ENCODE measurements around the gene TRAF4. TPM values are rescaled to one million over a fixed set of nuclear protein-coding genes. Genes with fewer than 3 reads are reported as not detected.
A peak's percentile ranks its signal among the peaks of the same experiment; 100 is the strongest.

Gene TRAF4
- polyA plus RNA-seq, 3 donors = 0.33 to 38.0 (median 1.0) TPM

- H3K36me3 ChIP-seq (replicated peaks in 1 of 2; ENCODE audit: control insufficient read depth in 1 of 2, insufficient read depth in 2 of 2, low read length in 2 of 2) = peaks cover 59 to 71% of the 10 kb centered on the region in 2 donors
- no peak overlapping the region for H3K27ac ChIP-seq (ENCODE audit: low read depth in 1 of 2, low read length in 2 of 2)
- H3K9me3 ChIP-seq (replicated peaks in 1 of 2; ENCODE audit: control insufficient read depth in 1 of 2, insufficient read depth in 1 of 2, low read length in 2 of 2) = no peaks in the 10 kb centered on the region
- intact Hi-C loops (cut with micrococcal nuclease) = no loop called here
- H3K9ac ChIP-seq (ENCODE audit: insufficient read depth, low read length, poor library complexity, severe bottlenecking) = no peak overlapping the region
- no peaks in the 10 kb centered on the region for H3K4me1 ChIP-seq (ENCODE audit: control insufficient read depth in 1 of 2, insufficient read depth in 2 of 2, low read length in 2 of 2)
- H2AFZ ChIP-seq (ENCODE audit: insufficient read depth, low read depth, low read length, poor library complexity, severe bottlenecking) = no peak overlapping the region
- Mint-ChIP-seq H3K4me3 (no peak overlapping the region), H3K9me3 (no peaks in the 10 kb centered on the region), H3K27me3 (ENCODE audit: low read depth in 3 of 3) (peaks cover 0 to 2% (median 2%) of the 10 kb centered on the region in 3 donors), H3K27ac (peak overlapping the region in 1 of 7 donors; percentile 52), H3K36me3 (peaks cover 69 to 72% of the 10 kb centered on the region in 2 donors), H3K4me1 (peaks cover 2% of the 10 kb centered on the region)
- DNase-seq = no peak
- no peak overlapping the region for H3K4me2 ChIP-seq (replicated peaks; ENCODE audit: extremely low read depth, low read length, poor library complexity, severe bottlenecking)
- H4K20me1 ChIP-seq (ENCODE audit: insufficient read depth, low read length) = peaks cover 14% of the 10 kb centered on the region
- TF ChIP-seq, protein P1, sequence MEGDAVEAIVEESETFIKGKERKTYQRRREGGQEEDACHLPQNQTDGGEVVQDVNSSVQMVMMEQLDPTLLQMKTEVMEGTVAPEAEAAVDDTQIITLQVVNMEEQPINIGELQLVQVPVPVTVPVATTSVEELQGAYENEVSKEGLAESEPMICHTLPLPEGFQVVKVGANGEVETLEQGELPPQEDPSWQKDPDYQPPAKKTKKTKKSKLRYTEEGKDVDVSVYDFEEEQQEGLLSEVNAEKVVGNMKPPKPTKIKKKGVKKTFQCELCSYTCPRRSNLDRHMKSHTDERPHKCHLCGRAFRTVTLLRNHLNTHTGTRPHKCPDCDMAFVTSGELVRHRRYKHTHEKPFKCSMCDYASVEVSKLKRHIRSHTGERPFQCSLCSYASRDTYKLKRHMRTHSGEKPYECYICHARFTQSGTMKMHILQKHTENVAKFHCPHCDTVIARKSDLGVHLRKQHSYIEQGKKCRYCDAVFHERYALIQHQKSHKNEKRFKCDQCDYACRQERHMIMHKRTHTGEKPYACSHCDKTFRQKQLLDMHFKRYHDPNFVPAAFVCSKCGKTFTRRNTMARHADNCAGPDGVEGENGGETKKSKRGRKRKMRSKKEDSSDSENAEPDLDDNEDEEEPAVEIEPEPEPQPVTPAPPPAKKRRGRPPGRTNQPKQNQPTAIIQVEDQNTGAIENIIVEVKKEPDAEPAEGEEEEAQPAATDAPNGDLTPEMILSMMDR (IDR thresholded peaks at IDR 0.05) = no peak
- H3K4me3 ChIP-seq (replicated peaks in 1 of 3; ENCODE audit: low read depth in 2 of 3, low read length in 3 of 3) = no peak overlapping the region
- H3K79me2 ChIP-seq (ENCODE audit: insufficient read depth, low read length) = no peaks in the 10 kb centered on the region
- no peaks in the 10 kb centered on the region for H3K27me3 ChIP-seq (ENCODE audit: control insufficient read depth in 2 of 2, insufficient read depth in 2 of 2, low read length in 2 of 2)
- WGBS (ENCODE audit: insufficient coverage) = 95% methylated on average over 11 of the region's 16 CpGs
Measured at GRCh38 chr17:28703552-28704218, 40.1 kb upstream of the TRAF4 start.

DNA sequence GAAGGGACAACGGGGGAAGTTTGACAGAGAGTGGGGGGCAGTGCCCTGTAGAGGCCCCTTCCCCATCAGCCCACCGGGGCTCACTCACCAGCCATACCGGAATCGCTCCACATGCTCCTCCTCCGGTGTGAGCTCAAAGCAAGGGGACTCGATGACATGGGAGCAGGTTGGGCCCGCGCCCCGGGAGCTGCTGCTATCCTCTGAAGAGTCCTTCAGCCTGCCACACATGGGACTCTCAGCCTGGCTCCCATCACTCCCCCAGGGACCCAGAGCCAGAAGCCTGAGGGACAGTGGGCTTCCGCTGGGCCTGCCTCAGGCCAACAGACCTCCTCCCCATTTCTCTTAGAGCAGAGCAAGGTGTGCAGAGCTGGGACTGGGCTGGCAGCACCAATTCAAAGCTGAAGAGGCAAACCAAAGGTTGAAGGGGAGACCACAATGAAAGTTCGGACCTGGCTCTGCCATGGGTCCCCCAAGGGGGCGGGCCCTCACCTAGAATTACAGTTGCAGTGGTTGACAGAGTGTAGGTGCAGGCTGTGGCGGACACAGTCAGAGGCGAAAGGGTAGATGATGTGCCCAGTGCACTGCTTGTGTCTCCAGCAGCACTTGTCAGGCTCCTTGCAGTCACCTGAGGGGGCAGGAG, 39.5 kb upstream of the TRAF4 start:
- no peak overlapping the region for H3K27ac ChIP-seq (ENCODE audit: low read depth in 1 of 2, low read length in 2 of 2)
- peaks cover 0 to 2% (median 2%) of the 10 kb centered on the region in 3 donors for H3K27me3 Mint-ChIP-seq (ENCODE audit: low read depth in 3 of 3)
- H3K9ac ChIP-seq (ENCODE audit: insufficient read depth, low read length, poor library complexity, severe bottlenecking) = no peak overlapping the region
- H3K9me3 ChIP-seq (replicated peaks in 1 of 2; ENCODE audit: control insufficient read depth in 1 of 2, insufficient read depth in 1 of 2, low read length in 2 of 2) = no peaks in the 10 kb centered on the region
- peaks cover 2% of the 10 kb centered on the region for H3K4me1 Mint-ChIP-seq
- WGBS (ENCODE audit: insufficient coverage) = over 99% methylated on average over 13 of the region's 14 CpGs
- intact Hi-C loops (cut with micrococcal nuclease) = no loop called here
- no peak overlapping the region for H3K4me3 Mint-ChIP-seq
- TF ChIP-seq, protein P1 (IDR thresholded peaks at IDR 0.05) = no peak
- no peaks in the 10 kb centered on the region for H3K9me3 Mint-ChIP-seq
- no peaks in the 10 kb centered on the region for H3K79me2 ChIP-seq (ENCODE audit: insufficient read depth, low read length)
- H3K36me3 Mint-ChIP-seq = peaks cover 62 to 66% of the 10 kb centered on the region in 2 donors
- no peak overlapping the region for H3K4me2 ChIP-seq (replicated peaks; ENCODE audit: extremely low read depth, low read length, poor library complexity, severe bottlenecking)
- H3K27me3 ChIP-seq (ENCODE audit: control insufficient read depth in 2 of 2, insufficient read depth in 2 of 2, low read length in 2 of 2) = no peaks in the 10 kb centered on the region
- H3K27ac Mint-ChIP-seq = peak overlapping the region in 1 of 7 donors; percentile 26
- H3K4me1 ChIP-seq (ENCODE audit: control insufficient read depth in 1 of 2, insufficient read depth in 2 of 2, low read length in 2 of 2) = no peaks in the 10 kb centered on the region
- peaks cover 8% of the 10 kb centered on the region for H4K20me1 ChIP-seq (ENCODE audit: insufficient read depth, low read length)
- H2AFZ ChIP-seq (ENCODE audit: insufficient read depth, low read depth, low read length, poor library complexity, severe bottlenecking) = no peak overlapping the region
- peaks cover 52 to 64% of the 10 kb centered on the region in 2 donors for H3K36me3 ChIP-seq (replicated peaks in 1 of 2; ENCODE audit: control insufficient read depth in 1 of 2, insufficient read depth in 2 of 2, low read length in 2 of 2)
- DNase-seq = no peak
- H3K4me3 ChIP-seq (replicated peaks in 1 of 3; ENCODE audit: low read depth in 2 of 3, low read length in 3 of 3) = no peak overlapping the region
